Measurements from ENCODE around the gene MAPKAP1.

Gene MAPKAP1

DNA sequence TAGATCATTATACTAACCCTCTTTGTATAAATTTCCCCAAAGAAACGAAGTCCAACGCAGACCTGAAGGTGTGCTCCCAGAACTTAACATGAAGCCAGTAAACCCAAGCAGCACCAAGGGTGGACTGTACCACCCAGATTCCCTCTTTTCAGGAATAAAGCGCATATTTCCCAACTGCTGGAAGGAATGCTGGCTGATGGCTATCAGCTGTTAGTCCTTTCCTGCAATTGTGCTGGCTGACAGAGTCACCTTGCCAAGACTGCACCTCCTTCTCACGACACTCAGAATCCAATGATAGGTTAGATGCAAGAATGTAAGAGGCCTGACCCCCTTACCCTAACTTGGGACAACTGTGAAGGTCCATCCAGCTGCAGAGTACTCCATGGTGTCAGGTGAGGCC, 93.9 kb downstream of the MAPKAP1 start:
- TF ChIP-seq, protein P1, sequence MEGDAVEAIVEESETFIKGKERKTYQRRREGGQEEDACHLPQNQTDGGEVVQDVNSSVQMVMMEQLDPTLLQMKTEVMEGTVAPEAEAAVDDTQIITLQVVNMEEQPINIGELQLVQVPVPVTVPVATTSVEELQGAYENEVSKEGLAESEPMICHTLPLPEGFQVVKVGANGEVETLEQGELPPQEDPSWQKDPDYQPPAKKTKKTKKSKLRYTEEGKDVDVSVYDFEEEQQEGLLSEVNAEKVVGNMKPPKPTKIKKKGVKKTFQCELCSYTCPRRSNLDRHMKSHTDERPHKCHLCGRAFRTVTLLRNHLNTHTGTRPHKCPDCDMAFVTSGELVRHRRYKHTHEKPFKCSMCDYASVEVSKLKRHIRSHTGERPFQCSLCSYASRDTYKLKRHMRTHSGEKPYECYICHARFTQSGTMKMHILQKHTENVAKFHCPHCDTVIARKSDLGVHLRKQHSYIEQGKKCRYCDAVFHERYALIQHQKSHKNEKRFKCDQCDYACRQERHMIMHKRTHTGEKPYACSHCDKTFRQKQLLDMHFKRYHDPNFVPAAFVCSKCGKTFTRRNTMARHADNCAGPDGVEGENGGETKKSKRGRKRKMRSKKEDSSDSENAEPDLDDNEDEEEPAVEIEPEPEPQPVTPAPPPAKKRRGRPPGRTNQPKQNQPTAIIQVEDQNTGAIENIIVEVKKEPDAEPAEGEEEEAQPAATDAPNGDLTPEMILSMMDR (IDR thresholded peaks at IDR 0.05; ENCODE audit: insufficient read depth, low read depth, low read length, missing control alignments) = no peak
- DNase-seq (ENCODE audit: low read depth) = no peak
- H3K4me3 ChIP-seq (ENCODE audit: low read length) = no peak overlapping the region

DNA sequence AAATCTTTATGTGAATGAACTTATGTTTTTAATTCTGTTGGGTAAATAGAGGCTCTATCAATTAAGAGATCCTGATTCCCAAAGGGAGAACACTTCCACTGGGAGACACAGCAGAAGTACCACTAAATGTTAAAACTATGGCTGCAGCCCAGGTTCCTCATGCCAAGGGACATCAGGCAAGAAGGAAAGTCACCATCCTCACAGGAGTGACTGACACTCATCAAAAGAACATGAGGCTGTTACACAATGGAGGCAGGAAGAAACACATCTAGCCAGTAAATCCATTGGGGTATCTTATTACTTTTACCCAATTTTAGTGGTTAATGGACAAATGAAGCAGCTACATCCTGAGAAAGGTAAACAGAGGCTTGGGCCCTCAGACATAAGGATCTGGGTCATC, 94.4 kb downstream of the MAPKAP1 start:
- DNase-seq (ENCODE audit: low read depth) = no peak
- TF ChIP-seq, protein P1 (IDR thresholded peaks at IDR 0.05; ENCODE audit: insufficient read depth, low read depth, low read length, missing control alignments) = no peak
- H3K4me3 ChIP-seq (ENCODE audit: low read length) = no peak overlapping the region

- TF ChIP-seq, protein P1 (IDR thresholded peaks at IDR 0.05; ENCODE audit: insufficient read depth, low read depth, low read length, missing control alignments) = no peak
- H3K4me3 ChIP-seq (ENCODE audit: low read length) = no peak overlapping the region
- no peak for DNase-seq (ENCODE audit: low read depth)
Measured at GRCh38 chr9:125611121-125611765, 95.8 kb downstream of the MAPKAP1 start.

- H3K4me3 ChIP-seq (ENCODE audit: low read length) = no peak overlapping the region
- TF ChIP-seq, protein P1 (IDR thresholded peaks at IDR 0.05; ENCODE audit: insufficient read depth, low read depth, low read length, missing control alignments) = no peak
- DNase-seq (ENCODE audit: low read depth) = no peak
Measured at GRCh38 chr9:125609744-125610143, 97.3 kb downstream of the MAPKAP1 start.

- TF ChIP-seq, protein P1 (IDR thresholded peaks at IDR 0.05; ENCODE audit: insufficient read depth, low read depth, low read length, missing control alignments) = no peak
- H3K4me3 ChIP-seq (ENCODE audit: low read length) = no peak overlapping the region
- no peak for DNase-seq (ENCODE audit: low read depth)
Measured at GRCh38 chr9:125608489-125609224, 98.4 kb downstream of the MAPKAP1 start.

DNA sequence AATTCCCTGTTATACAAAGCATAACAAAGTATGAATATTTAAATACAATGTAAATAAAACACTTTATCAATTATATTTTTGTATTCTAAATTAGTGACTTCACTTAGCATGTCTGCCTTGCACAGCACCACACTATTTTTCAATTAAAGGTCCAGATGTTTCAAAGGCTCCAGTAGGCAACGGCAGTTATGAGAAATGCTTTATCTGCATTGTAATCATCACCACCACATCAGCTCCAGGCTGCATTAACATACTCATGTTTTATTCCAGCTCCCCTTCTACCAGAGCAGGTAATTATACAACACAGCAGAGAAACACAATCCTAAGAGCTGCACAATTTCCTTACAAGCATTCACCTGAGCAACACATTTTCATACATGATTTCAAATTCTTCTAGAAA, 102.8 kb downstream of the MAPKAP1 start:
- H3K4me3 ChIP-seq (ENCODE audit: low read length) = no peak overlapping the region
- DNase-seq (ENCODE audit: low read depth) = no peak
- TF ChIP-seq, protein P1 (IDR thresholded peaks at IDR 0.05; ENCODE audit: insufficient read depth, low read depth, low read length, missing control alignments) = no peak
